Measurements from ENCODE around the gene FAM90A1.
"Not testable (repeated sequence)": the region's sequence is repeated elsewhere in the genome, so short reads cannot be mapped to it uniquely, and the experiment has no call there.

Gene FAM90A1

DNA sequence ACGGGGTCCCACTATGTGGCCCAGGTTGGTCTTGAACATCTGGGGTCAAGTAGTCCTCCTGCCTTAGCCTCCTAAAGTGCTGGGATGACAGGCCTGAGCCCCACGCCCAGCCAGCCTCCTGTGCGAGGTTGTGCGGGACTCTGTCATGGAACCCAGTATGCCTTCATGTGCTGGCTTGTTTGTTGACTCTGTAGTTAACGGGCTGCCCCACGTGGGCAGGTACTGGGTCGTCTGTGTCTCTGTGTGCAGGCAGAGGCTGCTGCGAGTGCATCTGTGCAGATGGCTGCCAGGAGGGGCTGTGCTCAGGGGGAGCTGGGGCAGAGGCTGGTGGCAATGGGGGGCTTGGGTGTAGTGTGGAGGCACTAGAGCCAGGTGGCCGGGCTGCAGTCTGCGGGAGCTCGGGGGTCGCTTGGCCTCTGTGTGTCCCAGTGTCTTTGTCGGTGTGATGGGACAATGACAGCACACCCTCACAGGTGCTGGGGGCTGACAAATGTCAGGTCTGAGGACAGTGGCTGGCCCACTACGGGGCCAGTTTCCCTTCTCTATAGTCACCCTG is 6.0 kb upstream of the FAM90A1 start:
- not testable (repeated sequence) for DNase-seq

DNA sequence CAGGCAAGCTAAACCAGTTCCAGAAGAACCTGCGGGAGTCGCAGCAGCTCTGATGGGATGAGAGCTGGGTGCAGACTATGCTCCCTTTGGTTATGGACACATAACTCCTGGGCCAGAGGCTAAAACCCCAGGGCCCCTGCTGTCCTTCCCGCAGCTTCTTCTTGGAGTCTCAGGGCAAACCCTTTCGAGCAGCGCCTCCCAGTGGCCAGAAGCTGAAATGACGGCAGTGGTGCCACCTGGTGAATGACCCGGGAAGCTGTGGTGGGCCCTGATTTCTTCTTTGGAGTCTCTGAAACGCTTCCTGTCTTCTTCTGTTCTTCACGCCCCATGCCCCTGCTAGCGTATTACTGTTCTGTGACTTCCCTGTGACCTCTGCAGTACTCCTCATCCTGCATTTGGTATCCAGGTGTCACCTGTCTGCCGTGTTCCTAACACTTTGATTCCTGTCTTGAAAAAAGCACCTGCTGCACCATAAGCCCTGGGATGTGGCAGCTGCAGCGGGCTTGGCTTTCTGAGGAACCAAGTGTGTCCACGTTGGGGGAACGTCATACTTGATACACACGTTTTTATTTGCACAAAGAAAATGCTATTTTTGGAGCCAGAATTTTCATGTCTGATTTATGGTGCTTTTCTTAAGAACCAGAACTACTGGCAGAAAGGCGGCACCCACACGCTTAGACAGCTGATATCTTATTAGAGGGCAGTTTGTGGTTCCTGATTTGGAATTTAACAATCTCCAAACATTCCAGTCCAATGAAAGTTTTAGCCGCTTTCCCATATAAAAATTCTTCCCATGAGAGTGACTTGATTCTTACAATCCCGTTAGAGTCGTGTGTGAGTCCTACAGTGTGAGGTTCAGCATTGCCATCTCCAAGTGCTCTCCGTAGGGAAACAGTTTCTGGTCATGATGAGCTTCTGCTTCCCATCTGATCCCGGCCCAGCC is 4.5 kb upstream of the FAM90A1 start:
- DNase-seq, result peak; percentile 69

DNA sequence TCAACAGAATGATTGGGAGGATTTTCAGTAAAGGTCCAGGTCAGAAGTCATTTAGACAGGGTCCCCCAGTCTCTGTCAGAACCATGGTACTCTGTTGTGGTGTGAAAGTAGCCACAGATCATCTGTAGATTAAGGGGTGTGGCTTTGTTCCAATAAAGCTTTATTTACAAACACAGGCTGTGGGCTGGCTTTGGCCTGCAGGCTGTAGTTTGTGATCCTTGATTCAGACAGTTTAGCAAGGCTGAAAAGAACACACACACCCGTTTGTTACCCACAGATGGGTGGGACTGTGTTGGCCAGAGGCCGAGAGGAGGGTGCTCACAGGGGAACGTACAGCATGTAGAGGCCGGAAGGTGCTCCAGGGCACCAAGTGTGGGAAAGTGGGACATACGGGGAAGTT is 3.6 kb upstream of the FAM90A1 start:
- DNase-seq, result not testable (repeated sequence)

DNA sequence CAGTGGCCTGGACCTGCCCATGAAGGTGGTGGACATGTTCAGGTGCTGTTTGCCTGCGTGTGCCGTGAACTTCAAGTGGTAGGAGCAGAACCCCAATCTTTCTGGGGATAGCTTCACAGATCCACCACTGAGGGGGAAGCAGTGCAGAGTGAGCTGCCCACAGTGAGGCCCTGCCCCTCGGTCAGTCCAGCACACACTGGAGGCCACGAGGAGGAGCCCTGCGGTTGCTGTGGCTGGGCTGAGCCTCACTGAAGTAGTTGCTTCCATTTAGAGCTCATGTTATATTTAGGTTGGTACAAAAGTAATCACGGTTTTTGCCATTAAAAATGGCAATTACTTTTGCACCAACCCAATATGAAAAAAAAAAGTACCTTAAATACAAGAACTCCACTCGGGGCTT is 2.1 kb upstream of the FAM90A1 start:
- not testable (repeated sequence) for DNase-seq

DNA sequence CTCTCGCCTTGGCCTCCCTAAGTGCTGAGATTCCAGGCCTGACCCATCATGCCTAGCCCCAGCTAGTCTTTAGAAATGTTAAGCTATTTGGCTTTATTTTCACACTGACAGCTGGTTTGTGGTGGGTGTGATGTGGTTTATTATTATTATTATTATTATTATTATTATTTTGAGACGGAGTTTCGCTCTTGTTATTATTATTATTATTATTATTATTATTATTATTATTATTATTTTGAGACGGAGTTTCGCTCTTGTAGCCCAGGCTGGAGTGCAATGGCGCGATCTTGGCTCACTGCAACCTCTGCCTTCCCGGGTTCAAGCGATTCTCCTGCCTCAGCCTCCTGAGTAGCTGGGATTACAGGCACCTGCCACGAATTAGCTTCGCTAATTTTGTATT is 1.2 kb upstream of the FAM90A1 start:
- not testable (repeated sequence) for DNase-seq

DNA sequence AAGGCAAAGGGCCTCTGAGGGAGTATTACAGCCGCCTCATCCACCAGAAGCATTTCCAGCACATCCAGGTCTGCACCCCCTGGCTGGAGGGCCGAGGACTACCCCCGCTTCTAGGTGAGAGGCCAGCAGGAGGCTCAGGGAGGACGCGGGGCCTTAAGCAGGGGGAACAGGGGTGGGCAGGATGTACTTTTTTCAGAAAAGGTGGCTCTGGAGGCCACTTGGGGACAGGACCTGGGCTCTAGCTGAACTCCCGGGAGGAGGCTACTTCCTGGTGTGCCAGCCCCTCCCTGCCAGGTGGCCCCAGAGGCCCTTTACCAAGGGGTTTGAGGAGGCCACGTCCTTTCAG is 287 bp upstream of the FAM90A1 start:
- DNase-seq, result not testable (repeated sequence)

DNA sequence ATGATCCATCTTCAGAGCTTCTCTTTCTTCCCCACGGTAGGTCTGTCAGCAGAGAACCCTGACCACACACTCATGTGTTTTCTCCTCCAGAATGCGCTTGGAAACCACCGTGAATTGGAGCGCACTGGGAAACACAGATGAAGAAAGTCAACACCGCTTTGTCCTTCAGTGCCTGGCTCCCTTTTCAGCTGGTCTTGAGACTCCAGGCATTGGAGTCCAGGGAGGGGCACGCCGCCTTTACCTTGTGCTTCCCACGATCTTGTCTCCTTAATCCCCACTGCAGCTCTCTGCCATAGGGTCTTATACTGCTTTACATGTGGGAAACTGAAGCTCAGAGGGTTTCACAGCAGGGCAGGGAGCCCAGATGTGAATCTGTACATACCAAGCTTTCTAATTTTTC is 1.1 kb downstream of the FAM90A1 start:
- no peak for DNase-seq

DNA sequence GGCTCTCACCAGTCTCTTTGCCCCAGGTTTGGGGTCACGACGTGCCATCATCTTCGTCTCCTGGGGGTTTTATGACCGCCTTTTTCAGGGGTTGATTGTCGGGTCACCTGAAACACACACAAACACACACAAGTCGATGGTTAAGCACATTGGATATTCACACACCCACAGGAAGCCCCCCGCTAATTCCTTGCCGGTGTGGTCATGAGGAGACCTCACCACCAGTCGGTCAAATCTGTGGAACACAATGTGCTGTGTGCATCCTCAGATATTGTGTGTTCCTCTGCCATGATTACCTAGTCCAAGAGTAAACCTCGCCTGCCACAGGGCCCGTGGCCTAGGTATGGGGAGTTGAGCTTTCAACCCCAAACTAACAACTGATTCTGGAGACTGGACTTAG is 2.6 kb downstream of the FAM90A1 start:
- not testable (repeated sequence) for DNase-seq

DNA sequence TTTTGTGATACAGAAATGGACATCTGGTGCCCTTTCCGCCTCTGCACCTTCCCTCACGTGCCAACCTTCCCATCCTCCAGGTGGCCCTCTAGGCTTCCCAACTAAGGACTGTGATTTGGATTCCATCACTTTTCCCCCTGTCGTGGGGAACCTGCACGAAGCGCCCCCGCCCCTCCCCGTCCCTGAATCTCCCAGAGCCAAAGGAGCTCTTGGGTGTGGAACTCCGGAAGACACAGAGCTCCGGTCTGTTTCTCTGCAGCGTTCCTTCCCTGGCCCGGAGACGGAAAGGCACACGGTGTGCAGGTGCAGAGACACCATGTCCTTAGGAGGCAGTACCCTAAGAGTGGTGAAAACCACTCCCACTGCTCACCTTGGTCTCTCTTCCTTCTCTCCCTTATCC is 3.8 kb downstream of the FAM90A1 start:
- DNase-seq, result not testable (repeated sequence)

DNA sequence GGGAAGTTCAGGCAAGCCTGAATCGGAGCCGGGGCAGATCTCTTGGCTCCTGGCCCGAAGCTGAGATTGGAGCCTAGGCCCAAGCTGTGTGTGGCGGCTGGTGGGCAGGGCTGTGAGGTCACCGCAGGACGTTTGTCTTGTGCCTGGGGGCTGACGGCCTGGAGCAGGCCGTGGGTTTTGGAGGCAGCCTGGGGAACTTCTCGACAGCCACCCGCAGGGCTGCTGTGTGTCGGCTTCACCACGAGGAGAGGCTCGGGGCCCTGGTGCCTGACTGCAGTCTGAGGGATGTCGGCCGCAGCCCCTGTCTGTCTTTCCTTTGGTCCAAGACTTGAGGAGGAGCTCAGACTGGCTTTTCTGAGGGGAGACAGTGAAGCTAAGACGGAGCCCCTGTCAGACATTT is 5.1 kb downstream of the FAM90A1 start:
- not testable (repeated sequence) for DNase-seq

DNA sequence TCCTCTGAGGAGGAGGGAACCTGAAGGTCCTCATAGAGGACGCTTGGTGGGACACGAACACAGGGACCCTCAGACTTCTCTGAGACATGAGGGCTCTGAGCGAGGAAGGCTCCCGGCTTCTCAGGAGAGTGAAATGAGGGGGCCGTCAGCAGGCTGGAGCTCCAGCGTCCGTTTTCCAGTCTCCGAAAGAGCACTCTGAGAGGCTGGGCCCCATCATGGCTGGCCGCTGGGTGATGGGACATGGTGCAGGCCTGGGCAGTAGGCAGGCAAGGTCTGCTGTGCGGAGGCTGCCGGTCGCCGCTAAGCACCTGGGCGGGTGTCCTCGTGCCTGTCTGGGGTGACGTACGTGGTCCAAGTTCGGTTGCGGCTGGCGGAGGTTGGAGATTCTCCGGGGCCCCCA is 5.6 kb downstream of the FAM90A1 start:
- not testable (repeated sequence) for DNase-seq

DNA sequence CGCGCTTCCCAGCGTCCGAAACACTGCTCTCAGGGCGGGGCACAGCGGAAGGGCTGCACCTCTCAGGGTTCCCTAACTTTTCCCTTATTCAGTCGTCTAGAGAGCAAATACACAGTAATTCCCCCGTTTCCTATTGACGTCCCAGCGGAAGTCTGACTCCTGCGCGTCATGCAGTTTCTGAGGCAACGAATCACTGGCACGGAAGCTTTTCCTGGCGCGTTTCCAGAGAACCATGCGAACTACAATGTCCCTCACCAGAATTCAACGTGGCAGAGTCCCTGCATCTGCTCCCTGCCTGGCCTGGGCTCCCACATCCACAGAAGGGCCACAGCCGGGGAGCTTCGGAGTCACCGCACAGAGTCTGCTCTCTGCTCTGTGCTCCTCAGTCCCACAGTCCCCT is 6.0 kb downstream of the FAM90A1 start:
- not testable (repeated sequence) for DNase-seq

DNA sequence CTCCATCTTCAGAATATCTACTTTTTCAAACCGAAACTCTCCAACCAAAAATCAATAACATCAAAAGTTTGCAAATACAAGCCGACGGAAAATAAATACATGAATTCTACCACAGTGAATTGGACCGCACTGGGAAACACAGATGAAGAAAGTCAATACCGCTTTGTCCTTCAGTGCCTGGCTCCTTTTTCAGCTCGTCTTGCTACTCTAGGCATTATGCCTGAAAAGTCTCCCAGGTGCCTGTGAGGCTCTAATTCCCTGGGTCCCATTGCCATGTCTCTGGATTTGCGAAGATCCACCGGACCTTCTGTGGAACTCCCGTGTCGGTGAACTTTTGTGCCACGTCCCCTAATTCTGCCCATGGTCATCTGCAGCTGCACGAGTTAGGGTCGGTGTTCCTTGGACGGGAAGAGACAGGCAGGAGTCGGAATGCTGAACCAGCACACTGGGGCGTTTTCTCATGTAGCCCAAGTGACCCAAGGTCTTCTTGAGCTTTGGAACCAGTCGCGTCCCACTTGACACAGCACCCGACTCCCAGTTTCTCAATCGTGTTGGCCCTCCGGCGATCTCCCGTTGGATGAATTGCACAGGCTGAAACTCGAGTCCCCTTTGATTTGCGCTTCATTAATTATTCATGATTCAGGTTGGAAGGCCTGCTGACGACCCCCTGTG is 8.6 kb downstream of the FAM90A1 start:
- not testable (repeated sequence) for DNase-seq

DNA sequence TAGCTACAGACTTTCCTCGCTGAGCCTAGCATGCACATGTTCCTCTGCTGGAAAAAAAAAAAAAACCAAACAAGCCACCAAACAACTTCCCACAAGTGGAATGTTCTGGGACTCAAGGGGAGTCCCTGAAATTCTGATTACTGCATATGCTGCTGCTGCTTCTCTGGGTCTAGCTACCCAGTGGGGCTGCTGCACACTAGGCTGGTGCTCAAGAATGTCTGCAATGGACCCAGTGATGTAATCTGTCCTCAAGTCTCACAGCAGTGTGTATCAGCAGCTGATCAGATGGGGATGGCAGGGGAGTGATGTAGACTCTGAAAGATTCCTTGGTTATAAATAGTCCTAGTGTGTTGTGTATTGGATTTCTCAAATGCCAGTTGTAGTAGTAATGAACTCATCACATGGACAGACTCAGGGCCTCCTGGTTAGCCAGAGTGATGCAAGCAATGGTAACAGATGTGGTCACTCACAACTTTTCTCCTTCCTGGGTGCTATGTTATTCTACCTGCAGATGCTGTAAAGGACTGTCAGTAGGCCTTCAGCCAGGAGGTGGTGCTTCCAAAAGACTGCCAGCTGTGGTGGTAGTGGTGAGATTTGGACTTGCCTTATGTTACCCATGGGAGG is 29.6 kb downstream of the FAM90A1 start:
- DNase-seq, result not testable (repeated sequence)

DNA sequence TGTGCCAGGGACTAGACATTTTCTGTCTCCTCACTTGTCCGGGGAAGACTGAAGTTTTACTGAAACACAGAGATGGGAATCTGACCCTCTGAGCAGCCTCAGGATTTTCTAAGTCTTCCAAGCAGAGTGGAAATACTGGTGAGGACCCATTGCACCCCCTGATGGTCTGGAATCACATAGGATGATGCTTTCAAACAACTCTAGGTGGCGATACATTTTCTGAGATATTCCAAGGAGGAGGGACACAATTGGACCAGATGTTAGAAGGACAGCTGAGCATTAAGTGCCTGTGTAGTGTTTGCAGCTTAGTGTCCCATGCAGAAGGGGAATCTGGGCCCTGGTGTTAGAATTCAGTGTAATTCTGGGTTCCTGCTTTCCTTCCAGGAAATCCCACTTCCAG is 39.3 kb downstream of the FAM90A1 start:
- not testable (repeated sequence) for DNase-seq

DNA sequence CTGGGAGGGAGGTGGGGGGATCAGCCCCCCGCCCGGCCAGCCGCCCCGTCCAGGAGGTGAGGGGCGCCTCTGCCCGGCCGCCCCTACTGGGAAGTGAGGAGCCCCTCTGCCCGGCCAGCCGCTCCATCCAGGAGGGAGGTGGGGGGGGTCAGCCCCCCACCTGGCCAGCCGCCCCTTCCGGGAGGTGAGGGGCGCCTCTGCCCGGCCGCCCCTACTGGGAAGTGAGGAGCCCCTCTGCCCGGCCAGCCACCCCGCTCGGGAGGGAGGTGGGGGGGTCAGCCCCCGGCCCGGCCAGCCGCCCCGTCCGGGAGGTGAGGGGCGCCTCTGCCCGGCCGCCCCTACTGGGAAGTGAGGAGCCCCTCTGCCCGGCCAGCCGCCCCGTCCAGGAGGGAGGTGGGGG is 43.2 kb downstream of the FAM90A1 start:
- DNase-seq, result not testable (repeated sequence)

DNA sequence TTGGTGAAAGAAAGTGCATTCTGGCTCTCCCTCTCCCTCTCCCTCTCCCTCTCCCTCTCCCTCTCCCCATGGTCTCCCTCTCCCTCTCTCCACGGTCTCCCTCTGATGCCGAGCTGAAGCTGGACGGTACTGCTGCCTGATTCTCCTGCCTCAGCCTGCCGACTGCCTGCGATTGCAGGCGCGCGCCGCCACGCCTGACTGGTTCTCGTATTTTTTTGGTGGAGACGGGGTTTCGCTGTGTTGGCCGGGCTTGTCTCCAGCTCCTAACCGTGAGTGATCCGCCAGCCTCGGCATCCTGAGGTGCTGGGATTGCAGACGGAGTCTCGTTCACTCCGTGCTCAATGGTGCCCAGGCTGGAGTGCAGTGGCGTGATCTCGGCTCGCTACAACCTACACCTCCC is 44.1 kb downstream of the FAM90A1 start:
- DNase-seq, result not testable (repeated sequence)

DNA sequence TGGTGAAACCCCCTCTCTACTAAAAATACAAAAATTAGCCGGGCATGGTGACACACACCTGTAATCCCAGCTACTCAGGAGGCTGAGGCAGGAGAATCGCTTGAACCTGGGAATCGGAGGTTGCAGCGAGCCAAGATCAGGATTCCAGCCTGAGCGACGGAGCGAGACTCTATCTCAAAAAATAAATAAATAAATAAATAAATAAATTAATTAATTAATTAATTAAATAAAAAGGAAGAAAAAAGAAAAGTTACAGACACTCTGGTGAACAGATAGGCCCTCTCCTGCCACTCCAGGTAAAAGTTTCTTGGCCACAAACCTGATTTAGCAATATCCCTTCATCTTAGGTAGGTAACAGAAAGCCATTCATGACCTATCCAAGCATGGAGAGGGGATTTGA is 44.5 kb downstream of the FAM90A1 start:
- not testable (repeated sequence) for DNase-seq

DNA sequence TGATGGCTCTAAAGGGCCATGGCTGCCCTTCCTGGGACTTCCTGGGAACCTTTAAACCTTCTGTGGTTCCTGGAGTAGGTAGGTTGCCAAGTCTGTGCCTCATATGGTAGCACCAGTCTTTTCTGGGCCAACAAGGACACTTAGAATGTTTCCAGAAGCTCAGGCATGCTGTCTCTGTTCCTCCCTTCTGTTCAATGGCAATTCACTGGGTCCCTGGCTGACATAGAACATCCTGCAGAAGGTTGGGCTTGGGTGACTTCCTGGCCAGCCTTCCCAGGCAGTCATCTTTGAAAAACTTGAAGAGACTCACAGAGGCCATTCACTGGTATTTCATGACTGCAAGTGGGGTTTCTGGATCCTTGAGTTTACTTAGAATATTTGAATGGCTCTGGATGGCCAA is 46.1 kb downstream of the FAM90A1 start:
- not testable (repeated sequence) for DNase-seq

DNA sequence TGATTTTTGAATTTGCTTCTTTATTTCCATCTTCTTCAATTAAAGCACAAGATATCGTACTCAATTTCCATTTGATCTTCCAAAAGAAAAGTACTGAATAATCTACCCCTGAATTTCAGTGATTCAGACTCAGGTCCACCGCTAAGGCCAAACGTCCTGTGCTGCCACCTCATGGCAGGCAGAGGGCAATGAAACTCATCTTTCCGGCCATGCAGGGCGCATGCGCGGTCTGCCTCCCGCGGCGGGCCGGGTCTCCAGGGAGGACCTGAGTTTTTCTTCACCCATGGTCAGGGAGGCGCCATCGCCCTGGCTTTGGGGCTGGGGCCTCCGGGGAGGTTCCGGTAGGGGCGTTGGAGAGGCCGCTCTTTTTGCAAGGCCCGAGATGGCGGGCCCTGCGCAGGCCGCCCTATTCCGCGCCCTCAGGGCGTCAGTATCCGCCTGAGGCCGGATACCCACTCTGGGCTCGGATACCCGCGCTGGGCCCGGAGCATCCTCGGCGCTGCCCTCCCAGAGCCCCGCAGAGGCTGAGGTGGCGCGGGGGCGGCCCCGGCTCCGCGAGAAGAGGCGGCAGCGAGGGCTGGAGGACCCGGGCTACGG is 47.3 kb downstream of the FAM90A1 start:
- peak; percentile 70 for DNase-seq

DNA sequence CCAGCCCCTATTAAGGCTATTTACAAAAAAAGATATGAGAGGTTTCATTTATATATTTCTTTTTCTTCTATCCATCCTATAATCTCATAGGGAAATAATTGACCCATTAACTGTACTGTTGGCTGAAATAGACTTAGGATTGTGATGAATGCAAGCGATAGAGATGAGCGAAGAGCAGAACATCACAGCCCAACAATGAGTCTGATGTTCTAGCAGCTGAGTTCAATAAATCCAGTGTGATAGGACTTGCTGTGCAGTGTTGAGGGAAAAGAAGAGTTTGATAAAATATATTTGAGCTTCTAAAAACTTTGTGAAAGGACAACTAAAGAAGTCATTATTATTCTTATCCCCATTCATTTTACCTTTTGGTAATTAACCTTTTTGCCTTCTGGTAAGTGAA is 54.5 kb downstream of the FAM90A1 start:
- not testable (repeated sequence) for DNase-seq

All from activated CD4-positive, alpha-beta T cell treated with anti-CD3 and anti-CD28 coated beads, Interleukin-2, amount 50 U/mL, for 16 hours (primary cell).